GM12873 (cell line): ENCODE data around the gene MVB12B.

Source experiments
- TF ChIP-seq, protein P1 (sequence below): IDR thresholded peaks from 2 replicates; pipeline ENCODE4 v1.5.1; 2012; ENCODE audit warnings: low read depth, mild to moderate bottlenecking, moderate library complexity, low read length, control low read depth; ENCODE audit not compliant: insufficient read depth; ENCODE audit errors: missing control alignments

Gene MVB12B

DNA sequence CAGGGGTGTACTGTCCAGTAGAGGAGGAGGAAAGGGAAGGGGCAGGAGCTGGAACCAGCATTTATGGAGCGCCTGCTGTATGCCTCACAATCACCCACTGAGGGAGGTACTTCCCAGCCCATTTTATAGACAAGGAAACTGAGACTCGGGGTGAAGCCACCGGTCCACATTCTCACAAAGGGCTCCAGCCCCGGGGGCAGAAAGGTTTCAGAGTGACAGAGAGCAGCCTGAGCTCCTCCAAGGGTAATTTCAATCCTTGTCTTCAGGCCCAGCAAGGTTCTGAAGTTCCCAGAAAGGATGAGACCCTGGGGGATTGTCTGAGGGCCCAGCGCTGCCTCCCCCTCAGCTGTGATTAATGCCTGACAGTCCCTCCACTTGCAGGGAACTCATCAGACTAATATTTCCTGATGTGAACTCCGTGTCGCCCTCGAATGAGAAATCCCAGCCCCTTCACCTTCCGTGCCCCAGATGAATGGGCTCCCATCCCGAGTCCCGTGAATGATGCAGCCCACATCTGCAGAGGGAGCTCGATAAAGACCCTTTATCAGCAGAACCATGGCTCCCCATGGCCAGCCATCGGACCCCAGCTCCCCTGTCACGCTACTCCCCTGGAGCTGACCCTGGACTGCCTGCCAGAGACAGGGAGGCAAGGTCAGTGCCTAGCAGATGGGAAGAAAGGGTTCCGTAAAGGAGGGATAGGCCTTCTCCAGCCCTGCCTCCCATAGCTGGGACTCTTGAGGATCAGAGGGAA lies 32.1 kb upstream of the MVB12B start:
- TF ChIP-seq, protein P1, sequence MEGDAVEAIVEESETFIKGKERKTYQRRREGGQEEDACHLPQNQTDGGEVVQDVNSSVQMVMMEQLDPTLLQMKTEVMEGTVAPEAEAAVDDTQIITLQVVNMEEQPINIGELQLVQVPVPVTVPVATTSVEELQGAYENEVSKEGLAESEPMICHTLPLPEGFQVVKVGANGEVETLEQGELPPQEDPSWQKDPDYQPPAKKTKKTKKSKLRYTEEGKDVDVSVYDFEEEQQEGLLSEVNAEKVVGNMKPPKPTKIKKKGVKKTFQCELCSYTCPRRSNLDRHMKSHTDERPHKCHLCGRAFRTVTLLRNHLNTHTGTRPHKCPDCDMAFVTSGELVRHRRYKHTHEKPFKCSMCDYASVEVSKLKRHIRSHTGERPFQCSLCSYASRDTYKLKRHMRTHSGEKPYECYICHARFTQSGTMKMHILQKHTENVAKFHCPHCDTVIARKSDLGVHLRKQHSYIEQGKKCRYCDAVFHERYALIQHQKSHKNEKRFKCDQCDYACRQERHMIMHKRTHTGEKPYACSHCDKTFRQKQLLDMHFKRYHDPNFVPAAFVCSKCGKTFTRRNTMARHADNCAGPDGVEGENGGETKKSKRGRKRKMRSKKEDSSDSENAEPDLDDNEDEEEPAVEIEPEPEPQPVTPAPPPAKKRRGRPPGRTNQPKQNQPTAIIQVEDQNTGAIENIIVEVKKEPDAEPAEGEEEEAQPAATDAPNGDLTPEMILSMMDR: no peak

DNA sequence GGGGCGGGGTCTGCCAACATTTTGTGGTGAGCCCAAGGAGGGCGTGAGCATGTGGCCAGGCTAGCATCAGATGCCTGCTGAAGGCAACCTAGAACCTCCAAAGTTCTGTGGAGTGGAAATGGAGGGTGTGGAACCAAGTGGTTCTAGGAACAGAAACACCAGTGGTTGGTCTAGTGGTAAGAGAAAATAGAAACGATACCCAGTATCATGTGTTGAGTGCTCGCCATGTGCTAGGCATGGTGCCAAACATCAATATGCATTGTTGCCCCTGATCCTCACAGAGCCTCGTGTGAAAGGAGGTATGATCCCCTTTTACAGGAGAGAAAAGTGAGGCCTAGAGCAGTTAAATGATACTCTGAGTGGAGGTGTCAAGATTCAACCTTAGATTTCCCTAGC lies 31.5 kb upstream of the MVB12B start:
- TF ChIP-seq, protein P1: no peak

DNA sequence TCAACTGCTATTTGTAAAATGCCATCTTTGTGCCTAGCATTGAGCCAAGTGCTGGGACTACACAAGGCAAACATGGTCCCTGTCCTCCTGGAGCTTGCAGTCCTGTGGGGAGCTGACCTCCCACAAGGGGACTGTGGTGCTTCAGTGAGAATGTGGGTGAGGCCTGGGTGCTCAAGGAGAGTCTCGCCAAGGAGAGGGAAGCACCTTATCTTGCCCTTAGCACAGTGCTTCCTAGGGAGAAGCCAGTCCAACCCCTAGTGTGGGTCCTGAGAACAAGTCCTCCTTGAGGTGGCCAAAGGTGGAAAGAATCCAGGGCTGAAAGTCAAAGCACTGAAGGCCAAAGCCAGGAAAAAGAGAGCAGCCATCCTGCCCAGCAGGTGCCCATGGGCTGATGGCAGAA lies 31.1 kb upstream of the MVB12B start:
- TF ChIP-seq, protein P1: no peak

DNA sequence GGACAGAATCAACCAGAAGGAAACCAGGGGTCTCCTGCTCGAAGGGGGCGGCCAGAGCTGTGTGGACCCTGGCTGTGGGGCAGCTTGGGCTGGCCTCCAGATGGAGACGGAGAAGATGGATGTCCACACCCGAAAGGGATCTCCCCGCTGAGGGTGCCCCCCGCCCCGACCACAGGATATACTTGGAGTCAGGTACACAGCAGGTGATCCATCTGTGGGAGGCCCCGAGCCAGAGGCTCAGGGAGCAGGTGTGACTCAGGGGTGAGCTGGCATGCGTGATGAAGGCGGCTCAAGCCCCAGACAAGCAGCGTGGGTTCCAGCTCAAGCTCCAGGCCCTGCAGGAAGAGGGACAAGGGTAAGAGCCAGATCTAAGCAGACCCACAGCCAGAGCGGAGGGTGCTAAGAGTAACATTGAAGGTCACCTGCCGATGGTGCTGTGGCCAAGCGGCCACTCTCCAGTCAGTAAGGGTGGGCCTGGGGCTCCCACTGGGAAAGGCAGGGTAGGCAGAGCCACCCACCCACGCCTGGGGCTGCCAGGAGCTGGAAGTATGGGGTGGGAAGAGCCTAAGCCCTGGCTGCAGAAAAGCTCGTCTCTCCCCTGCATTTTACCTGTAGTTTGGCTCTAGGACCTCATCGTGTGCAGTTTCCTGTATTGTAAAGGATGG lies 30.6 kb upstream of the MVB12B start:
- TF ChIP-seq, protein P1: no peak

DNA sequence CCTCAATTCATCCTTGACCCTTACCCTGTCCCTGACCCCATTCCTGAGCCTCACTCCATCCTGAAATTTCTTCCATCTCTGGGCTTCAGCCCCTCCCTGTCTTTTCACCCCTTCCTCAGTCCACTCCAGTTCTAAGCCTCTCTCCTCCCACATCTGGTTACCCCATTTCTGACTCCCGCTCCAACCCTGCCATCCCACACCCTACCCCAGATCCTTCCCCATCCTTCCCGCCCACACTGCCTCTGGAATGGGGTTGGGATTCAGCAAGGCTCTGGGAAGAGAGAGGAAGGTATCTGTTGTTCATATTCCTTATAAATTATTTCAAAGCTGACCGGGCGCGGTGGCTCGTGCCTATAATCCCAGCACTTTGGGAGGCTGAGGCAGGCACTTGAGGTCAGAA lies 29.9 kb upstream of the MVB12B start:
- TF ChIP-seq, protein P1: no peak

DNA sequence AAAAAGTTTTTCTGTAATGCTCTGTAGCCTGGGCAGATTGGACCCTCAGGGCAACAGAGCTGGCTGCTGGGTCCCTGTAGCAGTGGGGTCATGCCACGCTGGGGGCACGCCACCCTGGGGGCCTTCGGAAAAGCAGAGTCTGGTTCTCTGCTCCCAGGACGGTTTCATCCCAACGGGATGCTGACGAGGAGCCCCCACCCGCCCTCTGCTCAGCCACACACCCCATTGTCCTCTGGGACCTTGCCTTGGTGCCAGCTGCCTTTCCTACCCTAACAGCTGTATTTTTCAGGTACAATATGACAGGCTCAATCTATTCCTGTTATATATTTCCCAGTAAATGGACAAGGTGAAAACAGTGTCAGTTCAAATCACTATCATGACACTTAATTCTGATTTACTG lies 29.0 kb upstream of the MVB12B start:
- TF ChIP-seq, protein P1: no peak

DNA sequence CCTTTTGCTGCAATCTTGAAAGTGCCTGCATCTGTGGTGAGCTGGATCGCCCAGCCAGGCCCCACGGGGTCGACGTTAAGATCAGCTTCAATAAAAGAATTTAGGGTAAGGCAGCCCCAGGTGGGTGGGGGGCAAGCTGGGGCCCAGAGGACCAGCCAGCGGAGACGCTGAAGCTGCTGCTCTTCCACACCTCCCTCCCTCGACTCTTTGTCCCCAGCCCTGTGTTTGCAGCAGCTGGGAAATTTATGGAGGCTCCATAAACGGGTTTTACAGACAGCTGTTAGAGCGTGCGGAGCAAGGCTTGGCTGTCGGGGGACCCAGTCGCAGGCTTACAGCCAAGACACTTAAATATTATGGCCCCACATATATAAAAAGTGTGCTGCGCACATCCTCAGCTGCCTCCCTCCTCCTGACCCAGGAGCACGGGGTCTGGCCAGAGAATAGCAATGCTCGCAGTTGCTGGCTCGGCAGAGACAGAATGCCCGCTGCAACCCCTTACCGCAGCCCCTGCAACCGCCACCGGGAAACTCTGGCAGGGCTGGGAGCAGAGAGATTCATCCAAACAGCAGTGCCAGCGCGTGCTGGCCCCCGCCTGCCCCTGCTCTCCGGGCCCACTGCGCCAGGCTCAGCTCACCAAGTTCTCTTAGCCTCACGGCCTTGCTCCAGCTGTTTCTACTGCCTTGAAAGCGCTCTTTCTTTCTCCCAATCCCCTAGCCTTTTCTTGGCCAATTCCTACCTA lies 28.4 kb upstream of the MVB12B start:
- TF ChIP-seq, protein P1: no peak
